Measurements from ENCODE around the gene EDARADD. TPM values are rescaled to one million over a fixed set of nuclear protein-coding genes. Genes with fewer than 3 reads are reported as not detected.
"Not testable (repeated sequence)": the region's sequence is repeated elsewhere in the genome, so short reads cannot be mapped to it uniquely, and the experiment has no call there.

EDARADD gene
- total and polyA plus RNA-seq, 2 experiments from 2014 or later: 0.86 to 1.7 TPM

DNA sequence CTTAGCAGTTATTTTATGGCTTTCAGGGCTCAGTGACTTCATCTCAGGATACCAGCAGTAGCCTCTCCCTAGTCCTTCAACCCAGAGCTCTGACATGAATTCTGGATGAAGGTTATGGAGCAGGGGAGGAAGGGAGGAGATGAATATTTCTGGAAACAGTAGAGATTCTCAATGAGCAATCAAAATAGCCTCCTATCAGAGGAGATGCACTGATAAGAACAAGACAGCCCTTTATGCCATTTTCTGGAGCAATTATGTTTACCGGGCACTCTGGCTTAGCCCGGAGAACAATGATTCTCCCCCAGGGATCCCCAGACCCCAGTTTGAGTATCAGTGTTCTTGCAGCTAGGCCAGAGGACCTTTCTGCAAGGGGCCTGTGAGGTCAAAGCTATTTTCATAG, 37.9 kb upstream of the EDARADD start:
- in situ Hi-C loops (cut with MboI): no loop called here
- WGBS, 2 experiments (ENCODE audit: low coverage in 1 of 2, low lambda C conversion rate in 2 of 2, missing lambda C conversion rate in 2 of 2): 55 to 67% methylated on average over 2 of the region's 2 CpGs

DNA sequence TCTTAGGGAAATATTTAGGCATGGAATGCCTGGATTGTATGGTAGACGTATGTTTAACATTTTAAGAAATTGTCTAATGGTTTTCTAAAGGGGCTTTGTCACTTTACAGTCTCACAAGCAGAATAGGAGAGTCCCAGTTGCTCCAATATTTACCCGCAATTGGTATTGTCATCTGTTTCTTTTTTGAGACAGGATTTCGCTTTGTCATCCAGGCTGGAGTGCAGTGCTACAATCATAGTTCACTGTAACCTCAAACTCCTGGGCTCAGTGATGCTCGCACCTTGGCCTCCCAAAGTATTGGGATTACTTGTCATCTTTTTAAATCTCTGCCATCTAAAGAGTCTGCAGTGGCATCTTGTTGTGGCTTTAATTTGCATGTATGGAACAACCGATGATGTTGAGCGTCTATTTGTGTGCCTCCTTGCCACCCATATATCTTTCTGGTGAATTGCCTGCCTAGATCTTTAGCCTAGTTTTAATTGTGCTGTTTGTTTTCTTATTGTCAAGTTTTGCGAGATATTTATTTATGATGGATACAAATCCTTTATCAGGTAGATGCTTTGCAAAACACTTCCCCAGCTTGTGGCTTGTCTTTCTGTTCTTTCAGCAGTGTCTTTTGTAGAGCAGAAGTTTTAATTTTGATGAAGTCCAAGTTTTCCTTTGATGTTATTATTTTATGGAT, 32.0 kb upstream of the EDARADD start:
- Histone ChIP-seq H3F3A (ENCODE audit: insufficient read depth) (no peaks in the 10 kb centered on the region), H3K79me2 (ENCODE audit: insufficient read depth) (no peaks in the 10 kb centered on the region), H4K20me1 (ENCODE audit: insufficient read depth) (no peaks in the 10 kb centered on the region), H3K36me3 (ENCODE audit: low read depth) (no peaks in the 10 kb centered on the region), H3K27ac (no peak overlapping the region), H2AFZ (no peak overlapping the region), H3K4me2 (ENCODE audit: unreplicated experiment) (no peak overlapping the region), H3K27me3 (replicated peaks; ENCODE audit: insufficient read depth) (no peaks in the 10 kb centered on the region), H3K4me1 (ENCODE audit: insufficient read depth) (no peaks in the 10 kb centered on the region), H3K9me2 (ENCODE audit: insufficient read depth) (no peaks in the 10 kb centered on the region), H3K9ac (no peak overlapping the region), H3K9me3 (ENCODE audit: low read depth) (no peaks in the 10 kb centered on the region), H3K4me3 (no peak overlapping the region)
- TF ChIP-seq EZH2 (IDR thresholded peaks at IDR 0.05; ENCODE audit: insufficient read depth, poor library complexity, severe bottlenecking) (no peak), EZH2phosphoT487 (IDR thresholded peaks at IDR 0.05; ENCODE audit: insufficient read depth, low read depth) (no peak)
- in situ Hi-C loops (cut with MboI): no loop called here
- WGBS, 2 experiments (ENCODE audit: low coverage in 1 of 2, low lambda C conversion rate in 2 of 2, missing lambda C conversion rate in 2 of 2): 56 to 60% methylated on average over 7 of the region's 7 CpGs
- DNase-seq: no peak

More for the DNA sequence above, 37.9 kb upstream of the EDARADD start:
- Histone ChIP-seq H3K4me2 (ENCODE audit: unreplicated experiment) (no peak overlapping the region), H3K9ac (no peak overlapping the region), H2AFZ (no peak overlapping the region), H3K4me3 (no peak overlapping the region), H3K36me3 (ENCODE audit: low read depth) (no peaks in the 10 kb centered on the region), H4K20me1 (ENCODE audit: insufficient read depth) (no peaks in the 10 kb centered on the region), H3K79me2 (ENCODE audit: insufficient read depth) (no peaks in the 10 kb centered on the region), H3K9me3 (ENCODE audit: low read depth) (no peaks in the 10 kb centered on the region), H3F3A (ENCODE audit: insufficient read depth) (no peaks in the 10 kb centered on the region), H3K27me3 (replicated peaks; ENCODE audit: insufficient read depth) (no peaks in the 10 kb centered on the region), H3K9me2 (ENCODE audit: insufficient read depth) (no peaks in the 10 kb centered on the region), H3K27ac (no peak overlapping the region), H3K4me1 (ENCODE audit: insufficient read depth) (no peaks in the 10 kb centered on the region)
- DNase-seq: no peak
- TF ChIP-seq EZH2phosphoT487 (IDR thresholded peaks at IDR 0.05; ENCODE audit: insufficient read depth, low read depth) (no peak), EZH2 (IDR thresholded peaks at IDR 0.05; ENCODE audit: insufficient read depth, poor library complexity, severe bottlenecking) (no peak)

GRCh38 chr1:236363237-236363636, 30.8 kb upstream of the EDARADD start:
- 23 to 27% methylated on average over 5 of the region's 5 CpGs for WGBS, 2 experiments (ENCODE audit: low coverage in 1 of 2, low lambda C conversion rate in 2 of 2, missing lambda C conversion rate in 2 of 2)
- no peaks in the 10 kb centered on the region for H3K79me2 ChIP-seq (ENCODE audit: insufficient read depth)
- H2AFZ ChIP-seq: no peak overlapping the region
- H3K27ac ChIP-seq: no peak overlapping the region
- H3K4me1 ChIP-seq (ENCODE audit: insufficient read depth): no peaks in the 10 kb centered on the region
- H3K4me3 ChIP-seq: no peak overlapping the region
- no peaks in the 10 kb centered on the region for H3K9me2 ChIP-seq (ENCODE audit: insufficient read depth)
- H3F3A ChIP-seq (ENCODE audit: insufficient read depth): no peaks in the 10 kb centered on the region
- no peak overlapping the region for H3K9ac ChIP-seq
- no peaks in the 10 kb centered on the region for H4K20me1 ChIP-seq (ENCODE audit: insufficient read depth)
- H3K4me2 ChIP-seq (ENCODE audit: unreplicated experiment): no peak overlapping the region
- in situ Hi-C loops (cut with MboI): no loop called here
- TF ChIP-seq EZH2phosphoT487 (IDR thresholded peaks at IDR 0.05; ENCODE audit: insufficient read depth, low read depth): no peak
- TF ChIP-seq EZH2 (IDR thresholded peaks at IDR 0.05; ENCODE audit: insufficient read depth, poor library complexity, severe bottlenecking): no peak
- no peak for DNase-seq
- H3K27me3 ChIP-seq (replicated peaks; ENCODE audit: insufficient read depth): no peaks in the 10 kb centered on the region
- no peaks in the 10 kb centered on the region for H3K9me3 ChIP-seq (ENCODE audit: low read depth)
- H3K36me3 ChIP-seq (ENCODE audit: low read depth): no peaks in the 10 kb centered on the region

DNA sequence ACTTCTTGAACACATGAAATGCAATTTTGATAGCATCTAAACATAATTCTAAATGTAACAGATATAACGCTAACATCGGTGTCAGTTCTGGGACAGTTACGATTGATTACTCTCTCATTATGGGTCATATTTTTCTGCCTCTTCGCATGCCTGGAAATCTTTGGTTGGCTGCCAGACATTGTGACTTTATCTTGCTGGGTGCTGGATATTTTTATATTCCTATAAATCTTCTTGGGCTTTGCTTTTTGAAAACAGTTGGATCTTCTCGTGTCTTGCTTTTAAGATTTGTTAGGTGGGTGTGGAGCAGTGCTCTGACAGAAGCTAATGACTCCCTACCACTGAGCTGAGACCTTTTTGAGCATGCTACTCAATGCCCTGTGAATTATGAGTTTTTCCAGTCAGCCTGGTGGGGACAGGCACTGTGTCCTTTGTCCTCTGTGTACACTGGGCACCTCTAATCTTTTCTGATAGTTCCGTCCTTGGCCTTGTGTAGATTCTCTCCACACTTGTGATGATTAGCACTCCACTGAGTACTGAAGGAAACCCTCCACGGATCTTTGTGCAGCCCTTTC, 28.0 kb upstream of the EDARADD start:
- H3K4me1 ChIP-seq (ENCODE audit: insufficient read depth): no peaks in the 10 kb centered on the region
- H2AFZ ChIP-seq: no peak overlapping the region
- H3K9me3 ChIP-seq (ENCODE audit: low read depth): no peaks in the 10 kb centered on the region
- no peak overlapping the region for H3K4me3 ChIP-seq
- no peak overlapping the region for H3K9ac ChIP-seq
- in situ Hi-C loops (cut with MboI): no loop called here
- H3F3A ChIP-seq (ENCODE audit: insufficient read depth): no peaks in the 10 kb centered on the region
- no peaks in the 10 kb centered on the region for H3K9me2 ChIP-seq (ENCODE audit: insufficient read depth)
- H3K27ac ChIP-seq: no peak overlapping the region
- 34 to 37% methylated on average over 7 of the region's 7 CpGs for WGBS, 2 experiments (ENCODE audit: low coverage in 1 of 2, low lambda C conversion rate in 2 of 2, missing lambda C conversion rate in 2 of 2)
- H3K4me2 ChIP-seq (ENCODE audit: unreplicated experiment): no peak overlapping the region
- H4K20me1 ChIP-seq (ENCODE audit: insufficient read depth): no peaks in the 10 kb centered on the region
- no peak for TF ChIP-seq EZH2phosphoT487 (IDR thresholded peaks at IDR 0.05; ENCODE audit: insufficient read depth, low read depth)
- TF ChIP-seq EZH2 (IDR thresholded peaks at IDR 0.05; ENCODE audit: insufficient read depth, poor library complexity, severe bottlenecking): no peak
- no peak for DNase-seq
- no peaks in the 10 kb centered on the region for H3K27me3 ChIP-seq (replicated peaks; ENCODE audit: insufficient read depth)
- no peaks in the 10 kb centered on the region for H3K36me3 ChIP-seq (ENCODE audit: low read depth)
- no peaks in the 10 kb centered on the region for H3K79me2 ChIP-seq (ENCODE audit: insufficient read depth)

- WGBS, 2 experiments (ENCODE audit: low coverage in 1 of 2, low lambda C conversion rate in 2 of 2, missing lambda C conversion rate in 2 of 2): 43 to 47% methylated on average over 10 to 12 of the region's 12 CpGs
- H3K9ac ChIP-seq; in situ Hi-C loops (cut with MboI); H4K20me1 ChIP-seq (ENCODE audit: insufficient read depth); H3K4me3 ChIP-seq; H2AFZ ChIP-seq; H3K27ac ChIP-seq; H3K27me3 ChIP-seq (replicated peaks; ENCODE audit: insufficient read depth); H3K9me2 ChIP-seq (ENCODE audit: insufficient read depth); H3K4me1 ChIP-seq (ENCODE audit: insufficient read depth); H3K36me3 ChIP-seq (ENCODE audit: low read depth); H3K9me3 ChIP-seq (ENCODE audit: low read depth); H3K79me2 ChIP-seq (ENCODE audit: insufficient read depth); DNase-seq; H3K4me2 ChIP-seq (ENCODE audit: unreplicated experiment); H3F3A ChIP-seq (ENCODE audit: insufficient read depth): not testable (repeated sequence)
Measured at GRCh38 chr1:236366681-236367080, 27.4 kb upstream of the EDARADD start.

Measured in GM23248 (cell line).